Raji (cell line): Measurements from ENCODE around the gene JMJD4.

Experiments used
- POLR2A ChIP-seq: IDR thresholded peaks from 2 replicates; pipeline ENCODE4 v1.6.1; 2011; ENCODE audit warnings: low read depth, low read length, control low read depth; ENCODE audit not compliant: insufficient read depth

The JMJD4 gene

GRCh38 chr1:227732586-227733308 lies 2.4 kb downstream of the JMJD4 start:
- no peak for TF ChIP-seq POLR2A

- TF ChIP-seq POLR2A = no peak
Measured at GRCh38 chr1:227731696-227732585, 3.2 kb downstream of the JMJD4 start.

- TF ChIP-seq POLR2A = no peak
Measured at GRCh38 chr1:227731241-227731677, 3.8 kb downstream of the JMJD4 start.

GRCh38 chr1:227730630-227731151 lies 4.4 kb downstream of the JMJD4 start:
- no peak for TF ChIP-seq POLR2A

GRCh38 chr1:227729881-227730629 lies 5.0 kb downstream of the JMJD4 start:
- peak; percentile 27 for TF ChIP-seq POLR2A

GRCh38 chr1:227729144-227729880 lies 5.8 kb downstream of the JMJD4 start:
- peak; percentile 68 for TF ChIP-seq POLR2A

- no peak for TF ChIP-seq POLR2A
Measured at GRCh38 chr1:227728892-227729143, 6.3 kb downstream of the JMJD4 start.

GRCh38 chr1:227728059-227728891 lies 6.8 kb downstream of the JMJD4 start:
- TF ChIP-seq POLR2A = 0 out of 2 replicates have a peak, but pooled peaks have one; percentile 12

- no peak for TF ChIP-seq POLR2A
Measured at GRCh38 chr1:227726924-227727599, 8.0 kb downstream of the JMJD4 start.

GRCh38 chr1:227726318-227726717 lies 8.8 kb downstream of the JMJD4 start:
- TF ChIP-seq POLR2A = no peak

- no peak for TF ChIP-seq POLR2A
Measured at GRCh38 chr1:227725046-227725445, 10.1 kb downstream of the JMJD4 start.

- no peak for TF ChIP-seq POLR2A
Measured at GRCh38 chr1:227723474-227723873, 11.6 kb downstream of the JMJD4 start.

- TF ChIP-seq POLR2A = no peak
Measured at GRCh38 chr1:227718932-227719331, 16.2 kb downstream of the JMJD4 start.

GRCh38 chr1:227712648-227713047 lies 22.5 kb downstream of the JMJD4 start:
- TF ChIP-seq POLR2A = no peak

- TF ChIP-seq POLR2A = no peak
Measured at GRCh38 chr1:227709451-227709850, 25.7 kb downstream of the JMJD4 start.
